ENCODE data around the gene CDK6.

- TF ChIP-seq SMC3 (IDR thresholded peaks at IDR 0.05) = no peak
- no peak for TF ChIP-seq CTCF (IDR thresholded peaks at IDR 0.05)
- no peak for TF ChIP-seq CEBPB (IDR thresholded peaks at IDR 0.05)
- TF ChIP-seq RNF2 (IDR thresholded peaks at IDR 0.05; ENCODE audit: borderline replicate concordance, low read depth) = no peak
- TF ChIP-seq ELK1 (IDR thresholded peaks at IDR 0.05; ENCODE audit: low read depth, low read length) = no peak
- no peak for TF ChIP-seq NR3C1 (IDR thresholded peaks at IDR 0.05)
- TF ChIP-seq MYC (IDR thresholded peaks at IDR 0.05; ENCODE audit: borderline replicate concordance, low read length) = no peak
- no peak for TF ChIP-seq JUN (IDR thresholded peaks at IDR 0.05)
- no peak for TF ChIP-seq NPAS2 (CRISPR knock-in tag; IDR thresholded peaks at IDR 0.05; ENCODE audit: borderline replicate concordance)
- TF ChIP-seq POLR2AphosphoS2 (conservative IDR thresholded peaks at IDR 0.05; ENCODE audit: low read length) = no peak
- TF ChIP-seq RFX5 (IDR thresholded peaks at IDR 0.05) = no peak
These were observed 58.4 kb downstream of the CDK6 start for GRCh38 chr7:92777993-92778392.

Measured in A549 (cell line).